ENCODE results near the gene RPL15. TPM values are rescaled to one million over a fixed set of nuclear protein-coding genes. Genes with fewer than 3 reads are reported as not detected.

RPL15 gene
- total RNA-seq, 1 donor from 2014 or later = 1,859 TPM

DNA sequence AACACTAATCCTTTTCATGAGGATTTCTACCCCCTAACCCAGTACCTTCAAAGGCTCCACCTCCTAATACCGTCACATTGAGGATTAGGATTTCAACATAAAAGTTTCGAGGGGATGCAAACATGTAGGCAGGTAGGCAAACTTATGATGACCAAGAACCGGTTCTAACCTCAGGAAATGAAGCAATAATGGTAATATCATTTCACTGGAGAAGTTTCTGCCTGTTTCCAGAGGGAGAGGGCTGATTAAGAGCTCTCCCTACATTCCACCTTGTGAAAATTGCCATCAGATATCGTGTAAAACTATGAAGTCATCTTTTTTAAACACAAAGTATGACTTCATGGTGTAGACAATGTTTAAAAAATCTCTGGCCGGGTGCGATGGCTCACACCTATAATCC, 31.7 kb upstream of the RPL15 start:
- no peak for DNase-seq (ENCODE audit: low spot score, unreplicated experiment)
- peaks cover 22% of the 10 kb centered on the region for H3K36me3 Mint-ChIP-seq (ENCODE audit: insufficient read depth)
- no peaks in the 10 kb centered on the region for H3K27me3 Mint-ChIP-seq
- H3K27ac Mint-ChIP-seq = no peak overlapping the region
- no peaks in the 10 kb centered on the region for H3K4me1 Mint-ChIP-seq (ENCODE audit: low read depth)
- H3K9me3 Mint-ChIP-seq (ENCODE audit: low read depth) = no peaks in the 10 kb centered on the region
- no peak overlapping the region for H3K4me3 Mint-ChIP-seq (ENCODE audit: low read depth)
- TF ChIP-seq, protein P1, sequence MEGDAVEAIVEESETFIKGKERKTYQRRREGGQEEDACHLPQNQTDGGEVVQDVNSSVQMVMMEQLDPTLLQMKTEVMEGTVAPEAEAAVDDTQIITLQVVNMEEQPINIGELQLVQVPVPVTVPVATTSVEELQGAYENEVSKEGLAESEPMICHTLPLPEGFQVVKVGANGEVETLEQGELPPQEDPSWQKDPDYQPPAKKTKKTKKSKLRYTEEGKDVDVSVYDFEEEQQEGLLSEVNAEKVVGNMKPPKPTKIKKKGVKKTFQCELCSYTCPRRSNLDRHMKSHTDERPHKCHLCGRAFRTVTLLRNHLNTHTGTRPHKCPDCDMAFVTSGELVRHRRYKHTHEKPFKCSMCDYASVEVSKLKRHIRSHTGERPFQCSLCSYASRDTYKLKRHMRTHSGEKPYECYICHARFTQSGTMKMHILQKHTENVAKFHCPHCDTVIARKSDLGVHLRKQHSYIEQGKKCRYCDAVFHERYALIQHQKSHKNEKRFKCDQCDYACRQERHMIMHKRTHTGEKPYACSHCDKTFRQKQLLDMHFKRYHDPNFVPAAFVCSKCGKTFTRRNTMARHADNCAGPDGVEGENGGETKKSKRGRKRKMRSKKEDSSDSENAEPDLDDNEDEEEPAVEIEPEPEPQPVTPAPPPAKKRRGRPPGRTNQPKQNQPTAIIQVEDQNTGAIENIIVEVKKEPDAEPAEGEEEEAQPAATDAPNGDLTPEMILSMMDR (IDR thresholded peaks at IDR 0.05; ENCODE audit: unreplicated experiment) = no peak

DNA sequence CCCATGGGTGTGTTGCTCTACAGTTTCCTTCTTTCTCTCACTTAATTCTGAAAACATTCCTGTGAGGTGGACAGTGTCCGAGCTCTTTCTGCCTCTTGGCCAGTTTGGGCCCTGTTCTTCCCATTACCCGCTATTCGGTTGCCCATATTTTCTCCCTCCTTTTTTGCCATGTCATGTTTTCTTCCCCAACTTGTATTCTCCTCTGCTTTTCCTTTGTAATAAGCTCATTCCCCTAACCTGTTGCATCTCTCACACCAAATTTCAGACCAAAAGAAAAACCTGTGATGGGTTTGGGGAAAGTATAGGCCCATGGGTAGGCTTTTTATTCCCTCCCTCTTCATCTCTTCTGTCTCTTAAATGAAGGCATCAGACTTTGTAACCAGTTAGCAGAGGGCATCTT, 30.6 kb upstream of the RPL15 start:
- no peak for DNase-seq (ENCODE audit: low spot score, unreplicated experiment)
- TF ChIP-seq, protein P1 (IDR thresholded peaks at IDR 0.05; ENCODE audit: unreplicated experiment) = no peak
- Mint-ChIP-seq H3K27me3 (no peaks in the 10 kb centered on the region), H3K27ac (peak overlapping the region; percentile 0), H3K4me1 (ENCODE audit: low read depth) (no peaks in the 10 kb centered on the region), H3K4me3 (ENCODE audit: low read depth) (no peak overlapping the region), H3K36me3 (ENCODE audit: insufficient read depth) (peaks cover 21% of the 10 kb centered on the region), H3K9me3 (ENCODE audit: low read depth) (no peaks in the 10 kb centered on the region)

DNA sequence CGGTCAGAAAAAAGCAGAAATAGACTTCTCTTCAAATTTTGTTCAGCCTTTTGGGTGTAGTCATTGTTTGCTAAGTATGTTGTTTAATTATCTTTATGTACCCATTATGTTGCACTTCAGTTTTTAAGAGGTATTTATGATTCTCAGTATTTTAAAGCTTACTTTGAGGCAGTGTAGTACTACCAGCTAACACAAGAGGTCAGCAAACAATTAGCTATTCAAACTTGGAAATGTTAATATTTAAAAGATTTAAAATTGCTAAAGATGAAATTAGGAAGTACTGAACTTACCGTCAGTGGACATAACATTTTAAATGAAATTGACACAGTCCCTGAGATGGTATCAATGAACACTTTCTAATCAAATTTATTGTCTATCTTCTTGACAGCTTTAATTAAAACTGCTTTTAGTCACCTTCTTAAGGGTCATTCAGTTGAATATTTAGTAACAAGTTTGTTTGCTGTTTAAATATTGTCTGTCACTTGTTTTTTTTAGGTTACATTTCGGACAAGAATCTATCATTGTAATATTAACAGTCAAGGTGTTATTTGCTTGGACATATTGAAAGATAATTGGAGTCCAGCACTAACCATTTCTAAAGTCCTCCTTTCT, 28.2 kb upstream of the RPL15 start:
- H3K36me3 Mint-ChIP-seq (ENCODE audit: insufficient read depth) = peaks cover 11% of the 10 kb centered on the region
- H3K4me1 Mint-ChIP-seq (ENCODE audit: low read depth) = no peaks in the 10 kb centered on the region
- no peaks in the 10 kb centered on the region for H3K27me3 Mint-ChIP-seq
- TF ChIP-seq, protein P1 (IDR thresholded peaks at IDR 0.05; ENCODE audit: unreplicated experiment) = peak; percentile 80
- no peak overlapping the region for H3K27ac Mint-ChIP-seq
- H3K4me3 Mint-ChIP-seq (ENCODE audit: low read depth) = no peak overlapping the region
- H3K9me3 Mint-ChIP-seq (ENCODE audit: low read depth) = no peaks in the 10 kb centered on the region
- no peak for DNase-seq (ENCODE audit: low spot score, unreplicated experiment)

DNA sequence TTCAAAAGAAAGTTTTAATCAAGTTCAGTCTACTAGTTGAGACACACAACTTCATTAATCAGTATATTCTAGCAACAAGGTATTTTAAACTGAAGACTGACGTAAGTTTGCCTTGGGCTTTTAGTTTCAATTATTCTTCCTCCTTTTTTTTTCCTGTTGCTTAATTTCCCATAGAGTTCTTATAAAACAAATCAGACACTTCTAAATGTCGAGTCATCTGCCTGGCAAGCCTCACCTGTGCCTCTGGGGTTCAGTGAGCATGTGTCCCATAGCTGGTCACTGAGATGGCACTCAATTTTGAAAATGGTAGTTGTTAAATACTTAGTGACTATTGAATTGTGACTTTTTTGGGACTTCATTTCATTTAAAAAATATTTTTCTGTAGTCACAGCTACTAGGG, 27.5 kb upstream of the RPL15 start:
- H3K4me3 Mint-ChIP-seq (ENCODE audit: low read depth) = no peak overlapping the region
- H3K27me3 Mint-ChIP-seq = no peaks in the 10 kb centered on the region
- peak overlapping the region; percentile 1 for H3K27ac Mint-ChIP-seq
- TF ChIP-seq, protein P1 (IDR thresholded peaks at IDR 0.05; ENCODE audit: unreplicated experiment) = no peak
- H3K36me3 Mint-ChIP-seq (ENCODE audit: insufficient read depth) = peaks cover 11% of the 10 kb centered on the region
- no peaks in the 10 kb centered on the region for H3K9me3 Mint-ChIP-seq (ENCODE audit: low read depth)
- no peaks in the 10 kb centered on the region for H3K4me1 Mint-ChIP-seq (ENCODE audit: low read depth)
- DNase-seq (ENCODE audit: low spot score, unreplicated experiment) = no peak

DNA sequence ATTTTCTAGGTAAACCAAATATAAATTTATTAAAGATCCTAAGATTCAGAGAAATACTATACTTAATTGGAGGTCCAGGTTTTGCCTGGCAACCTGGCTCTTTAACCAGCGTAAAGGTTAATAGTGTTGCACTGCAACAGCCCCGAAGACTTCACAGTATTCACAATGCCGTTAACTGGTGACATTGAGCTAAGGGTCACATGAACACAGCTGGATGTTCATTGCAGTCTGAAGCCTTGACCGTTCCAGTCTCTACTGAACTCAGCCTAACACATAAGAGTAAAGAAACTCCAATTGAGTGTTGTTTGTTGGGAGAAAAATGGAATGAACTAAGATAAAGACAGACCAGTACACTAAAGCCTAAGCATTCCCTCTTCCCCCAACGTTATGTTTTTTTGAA, 27.0 kb upstream of the RPL15 start:
- Mint-ChIP-seq H3K4me3 (ENCODE audit: low read depth) (no peak overlapping the region), H3K27ac (no peak overlapping the region), H3K27me3 (no peaks in the 10 kb centered on the region), H3K4me1 (ENCODE audit: low read depth) (no peaks in the 10 kb centered on the region), H3K9me3 (ENCODE audit: low read depth) (no peaks in the 10 kb centered on the region), H3K36me3 (ENCODE audit: insufficient read depth) (peaks cover 14% of the 10 kb centered on the region)
- DNase-seq (ENCODE audit: low spot score, unreplicated experiment) = no peak
- TF ChIP-seq, protein P1 (IDR thresholded peaks at IDR 0.05; ENCODE audit: unreplicated experiment) = no peak

All from progenitor cell of endocrine pancreas (in vitro differentiated cells).